GM11168 (cell line): ENCODE results near the gene SERPINB13.
"Not testable (repeated sequence)": the region's sequence is repeated elsewhere in the genome, so short reads cannot be mapped to it uniquely, and the experiment has no call there.

Experiments
- in situ Hi-C: fragments of 300-500 bp; cut with MboI; formaldehyde crosslinking; loops from one replicate; pipeline ENCODE4 v1.12.0; 2022; ENCODE audit warnings: low sequenced_read_pairs; ENCODE audit not compliant: unreplicated experiment

The SERPINB13 gene

GRCh38 chr18:63642668-63643356, 55.7 kb downstream of the SERPINB13 start:
- in situ Hi-C loops = not testable (repeated sequence)

- in situ Hi-C loops = not testable (repeated sequence)
Observed at GRCh38 chr18:63644142-63644541, 57.0 kb downstream of the SERPINB13 start, which contains the start of gene SERPINB4. TSS of gene SERPINB4 (minus strand) at chr18:63644256. CDS start at chr18:63643577, 679 bp downstream.

- in situ Hi-C loops = not testable (repeated sequence)
Observed at GRCh38 chr18:63644694-63645093, 57.6 kb downstream of the SERPINB13 start.

- in situ Hi-C loops = no loop called here
Observed at GRCh38 chr18:63646936-63647335, 59.8 kb downstream of the SERPINB13 start.

- in situ Hi-C loops = no loop called here
Observed at GRCh38 chr18:63648241-63648640, 61.1 kb downstream of the SERPINB13 start.
